ENCODE measurements around the gene DBN1.

Gene DBN1

GRCh38 chr5:177472460-177473442, 683 bp downstream of the DBN1 start:
- peak; percentile 22 for DNase-seq

- no peak for DNase-seq
Observed at GRCh38 chr5:177471610-177472356, 1.7 kb downstream of the DBN1 start.

GRCh38 chr5:177470759-177471536, 2.5 kb downstream of the DBN1 start:
- no peak for DNase-seq

- DNase-seq, result no peak
Observed at GRCh38 chr5:177469750-177470525, 3.5 kb downstream of the DBN1 start.

GRCh38 chr5:177468685-177469628, 4.5 kb downstream of the DBN1 start:
- no peak for DNase-seq

GRCh38 chr5:177468329-177468684, 5.1 kb downstream of the DBN1 start:
- no peak for DNase-seq

- DNase-seq, result no peak
Observed at GRCh38 chr5:177467436-177467835, 6.0 kb downstream of the DBN1 start.

- no peak for DNase-seq
Observed at GRCh38 chr5:177466861-177467260, 6.6 kb downstream of the DBN1 start.

- DNase-seq, result no peak
Observed at GRCh38 chr5:177465044-177465443, 8.4 kb downstream of the DBN1 start.

GRCh38 chr5:177462021-177462670, 11.3 kb downstream of the DBN1 start:
- DNase-seq, result no peak

- DNase-seq, result no peak
Observed at GRCh38 chr5:177459819-177460628, 13.4 kb downstream of the DBN1 start.

GRCh38 chr5:177459357-177459756, 14.1 kb downstream of the DBN1 start:
- DNase-seq, result no peak

- no peak for DNase-seq
Observed at GRCh38 chr5:177458912-177459350, 14.5 kb downstream of the DBN1 start.

- DNase-seq, result no peak
Observed at GRCh38 chr5:177457852-177458681, 15.4 kb downstream of the DBN1 start.

- peak; percentile 84 for DNase-seq
Observed at GRCh38 chr5:177456976-177457851, 16.2 kb downstream of the DBN1 start.

- DNase-seq, result no peak
Observed at GRCh38 chr5:177456591-177456964, 16.9 kb downstream of the DBN1 start.
